Neural crest cell (in vitro differentiated cells): ENCODE measurements around the gene CASK. TPM values are rescaled to one million over a fixed set of nuclear protein-coding genes. Genes with fewer than 3 reads are reported as not detected.
A peak's percentile ranks its signal among the peaks of the same experiment; 100 is the strongest.
"Not testable (repeated sequence)": the region's sequence is repeated elsewhere in the genome, so short reads cannot be mapped to it uniquely, and the experiment has no call there.

Experiments used
- DNase-seq: peaks from one replicate; pipeline ENCODE4 v3.0.0; 2021; ENCODE audit warnings: low read depth, mixed read lengths, low spot score
- H3K27ac Mint-ChIP-seq: one replicate; pipeline ENCODE4 v1.8.0; 2021; ENCODE audit warnings: mild to moderate bottlenecking, mixed read lengths; ENCODE audit not compliant: unreplicated experiment
- H3K27me3 Mint-ChIP-seq: 2 replicates; pipeline ENCODE4 v1.8.0; 2021; ENCODE audit warnings: low read depth, mild to moderate bottlenecking, mixed read lengths
- H3K36me3 Mint-ChIP-seq: 2 replicates; pipeline ENCODE4 v1.8.0; 2021; ENCODE audit warnings: low read depth, mild to moderate bottlenecking, mixed read lengths
- H3K4me1 Mint-ChIP-seq: 2 replicates; pipeline ENCODE4 v1.8.0; 2021; ENCODE audit warnings: mixed read lengths
- H3K4me3 Mint-ChIP-seq: one replicate; pipeline ENCODE4 v1.8.0; 2021; ENCODE audit warnings: mild to moderate bottlenecking, mixed read lengths
- H3K9me3 Mint-ChIP-seq: 2 replicates; pipeline ENCODE4 v1.8.0; 2021; ENCODE audit warnings: mixed read lengths
- total RNA-seq: library from RNA; stranded (reverse); gene quantifications from 2 replicates; pipeline ENCODE4 v1.2.1, GENCODE V29; 2021
- TF ChIP-seq, protein P1 (sequence below): fragments of 200-600 bp; sonication (generic); conservative IDR thresholded peaks from 2 replicates; pipeline ENCODE4 v1.5.0; 2021; ENCODE audit warnings: antibody characterized with exemption, mild to moderate bottlenecking

Gene CASK
- total RNA-seq, 1 donor from 2014 or later: 57.8 TPM

DNA sequence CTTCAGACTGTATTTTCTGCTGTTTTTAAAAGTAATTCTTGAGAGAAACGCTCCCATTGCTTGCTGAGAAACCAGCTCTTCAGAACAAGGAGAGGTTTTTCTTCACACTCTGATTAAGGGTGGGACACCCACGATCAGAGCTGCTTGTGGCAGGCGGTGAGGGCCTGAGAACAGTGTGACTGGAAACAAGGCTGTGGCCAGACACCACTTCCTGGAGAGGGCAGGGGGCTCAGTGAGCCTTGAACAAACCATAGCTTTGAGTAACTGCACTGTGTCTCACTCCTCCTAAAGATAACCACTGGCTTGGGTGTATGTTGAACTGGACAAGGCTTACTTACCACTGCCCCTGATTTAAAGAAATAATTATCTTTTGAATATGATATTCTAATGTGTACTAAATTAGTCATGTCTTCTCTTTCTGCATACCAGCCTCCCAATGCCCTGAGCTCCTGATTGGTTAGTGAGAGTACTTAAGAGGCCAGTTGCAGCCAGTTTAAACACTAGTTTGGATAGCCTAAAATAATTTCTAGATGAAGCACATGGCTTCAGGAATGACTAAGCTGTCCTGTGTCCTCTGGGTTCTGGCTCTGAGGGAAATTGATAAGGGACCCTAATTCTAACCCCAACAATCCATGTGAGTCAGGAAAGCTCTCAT is 203.1 kb downstream of the CASK start:
- TF ChIP-seq, protein P1, sequence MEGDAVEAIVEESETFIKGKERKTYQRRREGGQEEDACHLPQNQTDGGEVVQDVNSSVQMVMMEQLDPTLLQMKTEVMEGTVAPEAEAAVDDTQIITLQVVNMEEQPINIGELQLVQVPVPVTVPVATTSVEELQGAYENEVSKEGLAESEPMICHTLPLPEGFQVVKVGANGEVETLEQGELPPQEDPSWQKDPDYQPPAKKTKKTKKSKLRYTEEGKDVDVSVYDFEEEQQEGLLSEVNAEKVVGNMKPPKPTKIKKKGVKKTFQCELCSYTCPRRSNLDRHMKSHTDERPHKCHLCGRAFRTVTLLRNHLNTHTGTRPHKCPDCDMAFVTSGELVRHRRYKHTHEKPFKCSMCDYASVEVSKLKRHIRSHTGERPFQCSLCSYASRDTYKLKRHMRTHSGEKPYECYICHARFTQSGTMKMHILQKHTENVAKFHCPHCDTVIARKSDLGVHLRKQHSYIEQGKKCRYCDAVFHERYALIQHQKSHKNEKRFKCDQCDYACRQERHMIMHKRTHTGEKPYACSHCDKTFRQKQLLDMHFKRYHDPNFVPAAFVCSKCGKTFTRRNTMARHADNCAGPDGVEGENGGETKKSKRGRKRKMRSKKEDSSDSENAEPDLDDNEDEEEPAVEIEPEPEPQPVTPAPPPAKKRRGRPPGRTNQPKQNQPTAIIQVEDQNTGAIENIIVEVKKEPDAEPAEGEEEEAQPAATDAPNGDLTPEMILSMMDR: no peak
- Mint-ChIP-seq H3K27ac (no peak overlapping the region), H3K36me3 (peaks cover 37% of the 10 kb centered on the region), H3K27me3 (no peaks in the 10 kb centered on the region), H3K9me3 (peaks cover 18% of the 10 kb centered on the region), H3K4me1 (peaks cover 20% of the 10 kb centered on the region), H3K4me3 (no peak overlapping the region)
- DNase-seq: no peak

GRCh38 chrX:41719610-41720009 is 203.7 kb downstream of the CASK start:
- Mint-ChIP-seq H3K9me3 (peaks cover 18% of the 10 kb centered on the region), H3K4me1 (peaks cover 20% of the 10 kb centered on the region), H3K36me3 (peaks cover 37% of the 10 kb centered on the region)
- not testable (repeated sequence) for H3K27me3 Mint-ChIP-seq, H3K27ac Mint-ChIP-seq, H3K4me3 Mint-ChIP-seq, DNase-seq

DNA sequence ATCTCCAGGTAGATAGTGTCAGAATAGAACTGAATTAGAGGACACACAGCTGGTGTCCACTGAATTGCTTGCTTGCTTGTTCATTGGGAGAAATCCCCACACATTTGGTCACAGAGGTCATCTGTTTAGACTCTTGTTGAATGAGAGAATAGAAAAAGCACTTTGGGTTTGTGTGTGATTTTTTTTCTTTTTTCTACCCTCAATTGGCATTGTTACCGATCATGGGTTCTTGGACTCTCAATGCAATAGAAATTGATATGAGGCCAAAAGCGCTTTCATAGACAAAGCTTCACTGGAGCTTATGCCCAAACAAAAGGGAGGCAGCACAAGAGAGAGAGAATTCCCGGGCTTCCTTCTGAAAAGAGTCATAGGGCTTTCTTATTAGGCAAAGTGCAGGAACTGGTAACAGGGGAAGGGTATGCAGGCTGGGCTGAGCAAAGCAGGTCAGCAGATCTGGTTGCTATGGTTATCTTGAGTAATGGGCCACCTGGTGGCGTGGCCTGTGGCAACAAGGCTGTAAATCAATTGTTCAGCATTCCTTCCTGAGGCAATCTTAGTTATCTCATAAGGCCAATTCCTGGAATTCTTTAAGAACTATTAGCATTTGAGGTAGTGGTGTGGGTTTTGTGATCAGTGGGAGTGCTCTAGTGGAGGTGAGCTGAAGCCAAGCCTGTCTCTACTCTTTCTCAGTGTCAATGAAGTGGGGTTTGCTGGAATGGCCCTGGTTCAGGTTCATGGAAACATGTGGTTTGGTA is 204.7 kb downstream of the CASK start:
- peaks cover 18% of the 10 kb centered on the region for H3K9me3 Mint-ChIP-seq

GRCh38 chrX:41716767-41717473 is 206.4 kb downstream of the CASK start:
- H3K27me3 Mint-ChIP-seq: no peaks in the 10 kb centered on the region
- TF ChIP-seq, protein P1: no peak
- H3K27ac Mint-ChIP-seq: no peak overlapping the region
- H3K36me3 Mint-ChIP-seq: peaks cover 41% of the 10 kb centered on the region
- DNase-seq: no peak
- H3K4me3 Mint-ChIP-seq: no peak overlapping the region
- peaks cover 20% of the 10 kb centered on the region for H3K4me1 Mint-ChIP-seq
- peaks cover 18% of the 10 kb centered on the region for H3K9me3 Mint-ChIP-seq

More for the DNA sequence above, 204.7 kb downstream of the CASK start:
- Mint-ChIP-seq H3K27ac (peak overlapping the region; percentile 27), H3K4me3 (no peak overlapping the region), H3K4me1 (peaks cover 20% of the 10 kb centered on the region), H3K36me3 (peaks cover 42% of the 10 kb centered on the region), H3K27me3 (no peaks in the 10 kb centered on the region)
- TF ChIP-seq, protein P1: no peak
- DNase-seq: no peak

- peaks cover 41% of the 10 kb centered on the region for H3K36me3 Mint-ChIP-seq
- H3K27me3 Mint-ChIP-seq: no peaks in the 10 kb centered on the region
- DNase-seq: no peak
- no peak overlapping the region for H3K27ac Mint-ChIP-seq
- H3K4me3 Mint-ChIP-seq: no peak overlapping the region
- H3K4me1 Mint-ChIP-seq: peaks cover 20% of the 10 kb centered on the region
- H3K9me3 Mint-ChIP-seq: peaks cover 18% of the 10 kb centered on the region
- TF ChIP-seq, protein P1: no peak
Measured at GRCh38 chrX:41716222-41716621, 207.1 kb downstream of the CASK start.
